SU-DHL-6 (cell line): Measurements from ENCODE around the gene IMPG1.

ENCODE experiments used
- EZH2phosphoT487 ChIP-seq: fragments of 200-600 bp; sonication (generic), shearing (Covaris generic); conservative IDR thresholded peaks from 2 replicates; pipeline ENCODE4 v1.6.1; 2018; ENCODE audit warnings: mild to moderate bottlenecking, antibody characterized with exemption, low read length, moderate library complexity, mixed read lengths
- TF ChIP-seq, protein P1 (sequence below): fragments of 200-600 bp; sonication (generic); IDR thresholded peaks from one replicate; pipeline ENCODE4 v1.5.1; 2017; ENCODE audit warnings: antibody characterized with exemption, mild to moderate bottlenecking, low read length, moderate library complexity; ENCODE audit not compliant: insufficient read depth, poor library complexity, severe bottlenecking

DNA sequence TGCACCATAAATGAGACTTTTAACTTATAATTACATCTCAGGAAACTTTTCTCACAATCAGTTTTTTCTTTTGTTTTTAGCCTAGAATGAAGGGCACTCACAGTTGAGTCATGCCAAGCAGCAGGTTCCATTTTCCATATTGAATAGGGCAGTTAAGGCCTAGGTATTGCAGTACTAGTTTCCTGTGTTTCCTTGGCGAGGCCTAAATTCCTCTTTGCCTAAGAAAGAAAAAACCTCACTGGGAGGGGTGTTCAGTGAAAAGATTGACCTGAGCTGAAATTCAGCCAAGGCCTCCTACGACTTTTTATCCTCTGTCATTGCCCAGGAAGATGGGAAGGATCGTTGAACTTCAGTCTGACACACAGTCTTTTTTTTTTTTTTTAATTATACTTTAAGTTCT is 85.5 kb downstream of the IMPG1 start:
- TF ChIP-seq, protein P1, sequence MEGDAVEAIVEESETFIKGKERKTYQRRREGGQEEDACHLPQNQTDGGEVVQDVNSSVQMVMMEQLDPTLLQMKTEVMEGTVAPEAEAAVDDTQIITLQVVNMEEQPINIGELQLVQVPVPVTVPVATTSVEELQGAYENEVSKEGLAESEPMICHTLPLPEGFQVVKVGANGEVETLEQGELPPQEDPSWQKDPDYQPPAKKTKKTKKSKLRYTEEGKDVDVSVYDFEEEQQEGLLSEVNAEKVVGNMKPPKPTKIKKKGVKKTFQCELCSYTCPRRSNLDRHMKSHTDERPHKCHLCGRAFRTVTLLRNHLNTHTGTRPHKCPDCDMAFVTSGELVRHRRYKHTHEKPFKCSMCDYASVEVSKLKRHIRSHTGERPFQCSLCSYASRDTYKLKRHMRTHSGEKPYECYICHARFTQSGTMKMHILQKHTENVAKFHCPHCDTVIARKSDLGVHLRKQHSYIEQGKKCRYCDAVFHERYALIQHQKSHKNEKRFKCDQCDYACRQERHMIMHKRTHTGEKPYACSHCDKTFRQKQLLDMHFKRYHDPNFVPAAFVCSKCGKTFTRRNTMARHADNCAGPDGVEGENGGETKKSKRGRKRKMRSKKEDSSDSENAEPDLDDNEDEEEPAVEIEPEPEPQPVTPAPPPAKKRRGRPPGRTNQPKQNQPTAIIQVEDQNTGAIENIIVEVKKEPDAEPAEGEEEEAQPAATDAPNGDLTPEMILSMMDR = no peak
- TF ChIP-seq EZH2phosphoT487 = no peak
